ENCODE measurements around the gene DPYD.

DPYD gene

DNA sequence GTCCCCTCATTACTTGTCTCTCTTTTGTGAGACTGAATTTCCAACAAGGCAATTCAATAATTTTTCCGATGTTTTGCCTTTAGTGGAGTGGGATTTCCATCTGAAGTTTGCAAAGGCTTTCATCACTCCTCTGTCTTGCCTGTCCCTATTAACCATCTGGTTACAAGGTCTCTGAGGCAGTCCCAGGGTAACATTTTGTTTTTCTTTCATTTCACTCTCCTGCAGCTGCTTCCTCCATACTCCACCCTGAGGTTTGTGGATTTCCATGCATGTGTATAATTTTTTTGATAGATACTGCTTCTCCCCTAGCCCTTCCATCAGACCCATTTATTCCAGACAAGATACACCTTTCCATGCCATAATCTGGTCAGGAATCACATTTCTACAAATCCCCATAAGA lies 832.4 kb downstream of the DPYD start:
- DNase-seq (ENCODE audit: low read depth) = no peak

DNA sequence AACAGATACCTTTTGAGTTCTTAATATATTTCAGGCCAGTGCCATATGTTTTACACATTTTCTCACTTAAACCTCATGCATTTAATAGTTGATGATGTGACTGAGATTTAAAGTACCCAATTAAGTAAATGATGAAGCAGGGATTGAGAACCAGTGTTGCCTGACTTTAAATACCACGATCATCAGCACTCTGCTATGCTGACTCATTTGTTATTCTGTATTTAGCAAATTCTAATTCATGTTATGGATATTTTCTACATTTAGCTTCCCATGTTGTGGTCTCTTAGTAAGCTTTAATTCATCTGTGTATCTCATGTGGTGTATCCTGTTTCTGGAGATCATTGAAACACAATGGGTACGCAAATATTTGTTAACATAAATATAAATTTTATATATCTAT lies 836.3 kb downstream of the DPYD start:
- DNase-seq (ENCODE audit: low read depth) = no peak

DNA sequence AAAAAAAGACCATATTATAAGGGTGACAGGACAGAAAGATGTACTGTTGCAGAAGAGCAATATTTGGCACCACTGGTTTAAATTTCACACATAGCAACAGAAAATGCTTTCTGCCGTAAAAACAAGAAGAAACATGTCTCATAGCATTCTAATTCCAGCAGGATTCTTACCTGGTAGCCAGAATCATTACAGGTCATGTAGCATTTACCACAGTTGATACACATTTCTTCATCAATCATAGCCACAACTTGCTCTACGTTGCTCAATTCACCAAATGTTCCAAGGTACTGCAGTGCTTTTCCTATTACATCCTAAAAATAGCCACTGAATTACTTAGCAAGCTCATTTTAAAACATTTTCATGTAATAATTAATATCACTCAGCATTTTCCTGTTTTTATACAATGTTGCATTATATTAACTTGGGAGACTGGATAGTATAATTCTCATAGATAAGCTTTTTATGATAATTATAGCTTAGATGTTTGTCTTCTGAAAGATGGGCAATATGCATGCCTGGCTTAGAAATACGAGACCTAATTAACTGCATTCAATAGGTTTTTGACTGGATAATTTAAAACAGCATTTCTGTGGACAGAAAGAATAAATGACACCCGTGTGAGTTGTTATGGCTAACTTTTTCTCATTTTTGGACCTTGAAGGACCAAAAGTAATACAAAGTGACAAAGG lies 838.5 kb downstream of the DPYD start:
- no peak for DNase-seq (ENCODE audit: low read depth)

DNA sequence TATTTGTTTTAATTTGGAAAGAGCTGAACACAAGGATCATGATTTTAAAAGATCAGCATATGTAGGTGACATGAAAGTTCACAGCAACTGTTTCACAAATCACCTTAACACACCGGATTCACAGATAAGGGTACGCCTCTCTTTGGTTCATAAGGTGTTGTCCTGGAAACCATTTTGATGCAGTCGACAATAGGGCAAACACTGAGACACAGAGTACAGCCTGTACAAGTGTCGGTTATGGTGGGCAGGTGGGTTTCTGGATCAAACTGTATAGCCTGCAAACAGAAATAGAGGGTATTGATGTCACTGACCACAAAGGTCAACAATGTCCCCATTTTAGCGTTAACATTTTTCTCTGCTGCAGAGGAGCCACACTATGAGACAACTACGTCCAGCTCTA lies 842.0 kb downstream of the DPYD start:
- no peak for DNase-seq (ENCODE audit: low read depth)

DNA sequence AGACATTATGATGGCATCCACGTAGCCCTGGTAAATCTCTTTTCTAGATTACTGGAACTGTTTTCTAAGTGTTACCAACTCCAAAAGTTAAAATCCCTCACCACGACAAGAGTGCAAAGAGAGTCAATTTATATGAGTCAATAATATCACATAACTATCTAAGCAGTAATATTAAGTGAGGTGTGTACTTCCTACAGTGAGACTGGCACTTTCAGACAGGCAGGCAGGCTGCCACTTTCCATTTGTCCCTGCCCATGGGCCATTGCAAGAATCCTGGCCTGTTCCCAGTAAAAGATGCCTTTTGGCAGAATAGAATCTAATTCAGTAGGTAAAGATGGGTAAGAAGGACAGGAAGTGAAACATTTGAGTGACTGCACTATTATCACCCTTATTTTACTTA lies 843.6 kb downstream of the DPYD start:
- DNase-seq (ENCODE audit: low read depth) = no peak

DNA sequence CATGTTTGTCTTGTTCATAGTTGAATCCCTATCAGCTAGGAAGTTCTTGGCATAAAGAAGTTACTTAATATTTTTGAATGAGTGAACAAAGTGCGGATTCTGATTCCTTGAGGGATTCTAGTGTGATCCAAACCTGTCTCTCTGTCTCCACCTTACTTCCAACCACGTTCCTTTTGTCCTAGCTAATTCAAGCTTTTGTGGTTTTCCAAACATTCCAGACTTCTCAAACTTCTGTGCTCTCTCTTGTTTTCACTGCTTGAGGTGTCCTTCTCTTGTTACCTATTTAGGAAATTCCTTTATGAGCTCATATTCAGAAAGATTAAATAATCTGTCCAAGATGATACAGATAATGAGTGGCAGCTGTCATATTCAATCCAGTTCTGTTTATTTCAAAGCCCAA lies 846.1 kb downstream of the DPYD start:
- DNase-seq (ENCODE audit: low read depth) = no peak

DNA sequence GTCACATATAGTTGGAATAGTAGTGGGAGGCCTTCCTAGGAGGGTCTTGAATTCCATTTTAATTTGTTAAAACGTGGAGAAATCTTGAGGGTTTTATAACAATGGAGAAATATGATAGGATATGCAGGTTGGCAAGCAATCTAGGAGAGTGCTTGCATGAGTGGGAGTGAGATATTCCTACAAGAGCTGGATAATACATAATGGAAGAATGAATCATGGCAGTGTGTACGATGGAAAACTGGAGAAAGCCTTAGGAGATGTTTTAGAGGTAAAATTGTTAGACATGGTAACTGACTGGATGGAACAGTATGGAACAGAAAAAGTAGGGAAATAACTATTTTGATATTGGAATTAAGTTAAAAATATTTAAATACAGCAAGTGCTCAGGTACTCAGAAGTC lies 846.9 kb downstream of the DPYD start:
- no peak for DNase-seq (ENCODE audit: low read depth)

DNA sequence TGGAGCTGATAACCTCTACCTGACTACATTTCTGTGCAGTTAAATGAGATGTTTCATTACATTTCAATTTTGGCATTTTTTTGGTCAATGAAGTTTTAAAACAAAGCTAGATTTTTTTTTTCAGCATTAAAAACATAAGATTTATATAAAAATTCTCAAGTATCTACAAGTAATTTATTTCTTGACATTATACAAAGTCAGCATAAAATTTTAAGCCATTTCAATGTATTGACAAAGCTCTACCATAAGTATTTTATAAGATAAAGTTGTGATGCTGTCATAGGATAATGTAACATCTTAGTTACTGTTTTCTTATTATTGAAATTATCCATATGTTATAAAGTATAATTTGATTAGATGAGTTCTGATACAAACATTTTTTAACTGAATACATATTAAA lies 847.7 kb downstream of the DPYD start:
- no peak for DNase-seq (ENCODE audit: low read depth)

DNA sequence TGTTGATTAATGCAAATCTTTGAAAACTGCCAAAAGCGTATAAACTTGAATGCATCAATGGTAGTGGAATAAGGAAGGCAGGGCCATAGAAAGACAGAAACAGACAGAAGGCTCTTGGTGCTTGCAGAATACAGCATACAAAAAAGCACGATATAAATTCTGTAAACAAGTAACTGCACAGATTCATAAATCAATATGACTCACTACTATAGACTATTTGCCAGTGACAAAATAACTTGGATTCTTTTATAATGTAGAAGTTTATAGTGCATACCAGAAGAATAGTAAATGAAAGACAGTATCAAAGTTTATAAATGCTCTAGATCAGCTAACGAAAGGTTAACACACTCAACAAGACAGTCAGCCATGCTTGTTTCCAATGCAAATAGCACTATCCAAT lies 849.7 kb downstream of the DPYD start:
- no peak for DNase-seq (ENCODE audit: low read depth)

DNA sequence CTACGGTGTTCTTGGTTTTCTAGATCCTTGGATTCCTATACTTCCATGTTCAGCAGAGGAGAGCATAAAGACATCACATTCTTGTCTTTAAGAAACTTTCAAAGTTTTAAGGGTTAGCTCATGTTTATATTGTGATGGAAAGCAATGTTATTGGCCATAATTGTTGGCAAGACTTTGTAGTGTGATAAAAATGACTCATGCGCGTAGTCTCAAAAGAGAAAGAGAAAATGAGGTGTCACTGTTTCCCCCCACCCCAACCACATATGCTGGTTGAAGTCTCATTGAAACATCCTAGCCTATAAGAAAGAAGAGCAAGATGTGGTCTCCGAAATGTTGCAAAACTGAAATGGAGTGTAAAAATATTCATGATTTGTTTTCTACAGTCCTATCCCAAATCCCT lies 850.5 kb downstream of the DPYD start:
- DNase-seq (ENCODE audit: low read depth) = no peak

DNA sequence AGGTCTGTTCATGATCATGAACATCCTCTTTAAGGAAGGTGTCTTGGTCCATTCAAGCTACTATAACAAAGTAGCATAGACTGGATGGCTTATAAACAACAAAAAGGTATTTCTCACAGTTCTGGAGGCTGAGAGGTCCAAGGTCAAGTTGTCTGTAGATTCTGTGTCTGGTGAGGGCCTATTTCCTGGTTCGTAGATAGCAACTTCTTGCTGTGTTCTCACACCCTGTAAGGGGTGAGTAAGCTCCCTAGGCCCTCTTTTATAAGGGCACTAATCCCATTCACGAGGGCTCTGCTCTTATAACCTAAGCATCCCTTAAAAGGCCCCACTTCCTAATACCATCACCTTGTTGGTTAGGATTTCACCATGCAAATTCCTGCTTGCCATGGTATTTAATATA lies 851.5 kb downstream of the DPYD start:
- no peak for DNase-seq (ENCODE audit: low read depth)

DNA sequence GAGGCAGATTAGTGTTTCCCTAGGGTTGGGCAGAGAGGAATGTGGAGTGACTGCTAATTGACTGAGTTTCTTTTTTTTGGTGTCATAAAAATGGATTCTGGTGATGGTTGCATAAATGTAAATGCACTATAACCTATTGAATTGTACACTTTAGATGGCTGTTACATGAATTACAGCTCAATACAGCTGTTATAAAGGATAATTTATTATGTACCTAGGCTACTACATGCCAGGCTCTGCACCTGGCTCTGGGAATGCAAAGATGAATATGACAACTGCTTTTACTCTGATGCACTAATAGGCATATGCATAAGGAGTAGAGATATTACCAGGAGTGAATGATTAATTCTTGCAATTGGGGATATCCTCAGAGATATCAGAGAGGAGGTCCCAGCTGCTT lies 854.0 kb downstream of the DPYD start:
- no peak for DNase-seq (ENCODE audit: low read depth)

DNA sequence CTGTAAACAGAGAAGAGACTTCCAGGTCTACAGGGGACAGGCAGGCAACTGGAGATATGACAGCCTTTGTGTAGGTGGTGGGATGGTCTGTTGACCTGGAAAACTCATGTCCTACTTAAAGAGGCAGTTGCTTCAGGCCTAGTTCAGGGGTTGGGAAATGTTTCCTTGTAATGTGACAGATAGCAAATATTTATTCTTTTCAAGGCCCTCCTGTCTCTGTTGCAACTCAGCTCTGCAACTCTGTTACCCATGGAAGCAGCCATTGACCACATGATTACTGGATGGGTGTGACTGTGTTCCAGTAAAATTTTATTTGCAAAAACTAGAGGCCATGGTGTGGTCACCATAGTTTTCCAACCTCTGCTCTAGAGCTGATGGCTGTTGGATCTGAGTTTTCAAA lies 857.3 kb downstream of the DPYD start:
- DNase-seq (ENCODE audit: low read depth) = no peak

DNA sequence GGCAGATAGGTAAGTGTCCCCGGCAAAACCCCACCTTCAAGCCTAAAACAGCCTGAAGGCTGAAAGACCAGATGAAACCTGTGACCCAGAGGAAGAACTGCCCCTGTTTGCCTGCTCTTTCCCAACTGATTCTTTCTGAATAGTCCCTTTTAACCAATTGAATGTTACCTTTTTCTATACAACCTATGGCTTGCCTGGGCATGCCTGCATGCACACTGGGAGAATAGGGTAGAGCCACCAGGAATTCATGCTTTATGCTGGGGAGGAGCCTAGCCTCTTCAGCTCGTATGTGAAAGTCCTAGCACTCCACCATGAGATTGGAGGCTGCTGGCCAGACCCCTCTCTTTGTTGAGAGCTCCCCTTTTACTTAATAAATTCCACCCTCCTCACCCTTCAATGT lies 859.2 kb downstream of the DPYD start:
- DNase-seq (ENCODE audit: low read depth) = no peak

DNA sequence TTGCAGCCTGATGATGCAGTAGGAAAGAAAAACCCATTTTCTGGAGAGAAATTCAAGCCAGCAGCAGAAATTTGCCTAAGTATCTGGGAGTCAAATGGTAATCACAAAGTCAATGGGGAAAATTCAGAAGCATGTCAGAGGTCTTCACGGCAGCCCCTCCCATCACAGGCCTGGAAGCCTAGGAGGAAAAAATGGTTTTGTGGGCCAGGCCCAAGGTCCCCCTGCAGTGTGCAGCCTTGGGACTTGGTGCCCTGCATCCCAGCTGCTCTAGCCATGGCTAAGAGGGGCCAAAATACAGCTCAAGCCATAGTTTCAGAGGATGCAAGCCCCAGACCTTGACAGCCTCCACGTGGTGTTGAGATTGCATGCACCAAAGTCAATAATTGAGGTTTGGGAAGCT lies 864.4 kb downstream of the DPYD start:
- DNase-seq (ENCODE audit: low read depth) = no peak

DNA sequence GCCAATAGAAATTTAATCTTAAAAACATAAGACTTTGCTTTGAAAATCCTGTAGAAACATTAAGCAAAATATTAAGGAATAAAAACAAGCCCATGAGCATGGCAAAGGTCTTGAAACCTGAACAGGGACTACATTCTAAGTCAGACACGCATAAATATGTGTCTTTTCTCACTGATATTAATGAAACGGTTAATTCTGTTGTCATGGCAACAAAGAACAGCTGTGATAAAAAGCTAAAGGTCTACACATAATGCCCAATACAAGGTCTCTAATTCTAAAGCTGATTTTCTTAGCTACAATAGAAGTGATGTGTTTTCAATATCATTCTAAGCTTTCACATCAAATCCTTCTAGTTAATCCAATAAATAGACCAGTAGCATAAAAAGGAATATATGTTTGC lies 867.6 kb downstream of the DPYD start:
- DNase-seq (ENCODE audit: low read depth) = no peak

DNA sequence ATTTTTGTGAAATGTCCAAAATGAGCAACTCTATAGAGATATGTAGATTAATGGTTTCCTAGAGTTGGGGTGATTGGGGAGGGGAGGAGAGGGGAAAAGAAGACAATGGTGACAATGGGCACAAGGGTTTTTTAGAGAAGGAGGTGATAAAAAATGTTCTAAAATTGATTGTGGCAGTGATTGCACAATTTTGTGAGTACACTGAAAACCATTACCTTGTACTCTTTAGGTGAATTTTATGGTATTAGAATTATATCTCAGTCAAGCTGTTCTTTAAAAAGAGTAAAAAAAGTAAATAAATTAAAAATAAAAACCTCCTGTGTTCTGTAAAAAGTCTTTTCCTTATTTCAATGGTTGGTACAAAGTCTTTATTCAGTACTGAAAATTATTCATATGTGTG lies 869.0 kb downstream of the DPYD start:
- no peak for DNase-seq (ENCODE audit: low read depth)

DNA sequence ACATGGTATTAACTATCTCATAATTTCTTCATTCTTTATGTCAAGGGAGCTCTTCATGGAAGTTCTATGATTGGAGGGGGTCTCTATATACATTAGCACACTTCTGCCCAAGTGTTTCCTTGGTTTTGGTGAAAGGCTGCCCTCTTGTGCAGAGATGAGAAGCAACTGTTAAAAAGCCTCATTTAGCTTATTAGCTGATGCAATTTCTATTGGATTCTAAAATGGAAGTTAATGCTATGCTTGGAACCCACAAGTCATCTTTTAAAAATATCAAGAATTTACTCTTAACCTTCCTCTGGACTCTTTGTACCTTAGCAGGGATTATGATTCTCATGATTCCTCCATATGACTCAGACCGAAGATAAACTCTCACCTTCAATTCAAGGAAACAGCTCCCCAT lies 870.3 kb downstream of the DPYD start:
- DNase-seq (ENCODE audit: low read depth) = no peak

DNA sequence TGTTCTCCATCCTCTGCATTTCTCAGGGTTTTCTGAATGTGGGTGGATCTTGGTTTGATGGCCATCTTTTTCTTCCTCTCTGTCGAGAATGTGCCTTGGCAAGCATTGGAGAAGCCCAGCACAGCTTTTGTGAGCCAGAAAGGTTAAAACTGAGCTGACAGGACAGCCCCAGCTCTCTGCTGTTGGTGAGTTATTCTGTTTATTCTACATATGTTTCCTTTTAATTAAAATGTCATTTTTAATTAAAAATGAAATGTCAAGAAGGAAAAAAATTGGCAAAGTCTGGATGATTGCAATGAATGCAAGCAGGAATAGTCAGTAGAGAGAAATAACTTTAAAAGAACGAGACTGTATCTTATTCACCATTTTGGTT lies 873.4 kb downstream of the DPYD start:
- no peak for DNase-seq (ENCODE audit: low read depth)

DNA sequence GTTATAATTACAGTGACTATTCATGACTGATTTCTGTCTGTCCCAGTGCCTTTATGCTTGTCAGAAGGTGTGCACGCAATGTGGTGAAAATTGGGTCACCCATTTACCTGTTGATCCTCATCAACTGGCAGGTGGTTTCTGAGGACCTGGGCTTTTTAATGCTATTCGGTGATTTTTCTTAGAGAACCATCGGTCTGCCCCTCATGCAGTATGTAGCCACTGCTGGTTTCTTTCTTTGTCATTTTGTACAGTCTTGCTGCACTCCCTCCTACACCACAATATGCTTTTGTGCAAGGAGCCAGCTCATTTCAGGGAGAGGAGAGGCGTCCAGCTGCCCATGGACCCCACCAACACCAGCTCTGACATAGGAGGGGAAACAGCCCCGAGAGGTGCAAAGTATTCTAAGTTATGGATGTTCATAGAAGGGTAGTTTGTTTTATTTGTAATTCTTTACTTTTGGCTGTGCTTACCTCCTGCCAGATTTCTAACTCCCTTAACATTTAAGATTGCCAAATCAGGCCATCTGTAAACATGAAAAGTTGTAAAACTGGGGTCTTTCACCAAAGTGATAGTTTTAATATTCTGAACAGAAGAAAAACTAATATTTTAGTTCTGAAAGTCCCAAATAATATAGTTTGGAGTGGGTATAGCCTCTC lies 873.9 kb downstream of the DPYD start:
- DNase-seq (ENCODE audit: low read depth) = no peak

DNA sequence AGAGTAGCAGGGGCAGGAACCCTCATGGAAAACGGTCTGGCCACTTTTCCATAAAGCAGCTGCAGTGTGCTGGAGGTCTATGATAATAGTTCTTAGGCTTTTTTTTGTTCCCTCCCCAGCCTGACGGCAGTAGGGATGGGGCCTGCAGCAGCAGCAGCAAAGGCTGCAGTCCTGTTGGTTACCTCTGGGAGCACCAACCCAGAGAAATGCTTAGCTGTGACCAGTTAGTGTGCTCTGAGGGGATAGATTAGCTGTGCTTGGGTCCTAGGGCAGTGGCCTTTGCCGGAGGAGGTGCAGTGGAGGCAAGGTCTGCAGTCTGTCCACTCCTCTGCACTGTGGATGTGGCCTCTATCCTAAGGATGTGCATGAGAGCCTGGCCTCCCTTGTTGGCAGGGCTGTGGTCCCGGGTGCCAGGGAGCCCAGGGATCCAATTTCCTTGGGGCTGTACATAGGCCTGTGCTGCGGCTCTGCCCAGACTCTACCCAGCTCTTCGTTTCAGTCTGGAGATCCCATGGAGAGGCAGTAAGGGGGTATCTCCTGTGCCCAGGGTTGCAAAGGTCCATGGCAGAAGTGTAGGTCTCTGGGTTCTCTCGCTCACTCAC lies 876.6 kb downstream of the DPYD start:
- DNase-seq (ENCODE audit: low read depth) = no peak

DNA sequence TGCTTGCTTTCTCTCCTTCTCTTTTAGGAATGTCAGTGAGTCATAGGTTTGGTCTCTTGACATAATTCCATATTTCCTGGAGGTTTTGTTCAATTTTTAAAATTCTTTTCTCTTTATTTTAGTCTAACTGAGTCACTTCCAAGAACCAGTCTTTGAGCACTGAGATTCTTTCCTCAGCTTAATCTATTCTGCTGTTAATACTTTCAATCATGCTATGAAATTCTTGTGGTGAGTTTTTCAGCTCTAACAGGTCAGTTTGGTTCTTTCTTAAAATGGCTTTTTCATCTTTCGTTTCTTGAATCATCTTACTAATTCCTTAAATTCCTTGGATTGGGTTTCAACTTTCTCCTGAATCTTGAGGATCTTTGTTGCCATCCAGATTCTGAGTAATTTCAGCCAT lies 878.3 kb downstream of the DPYD start:
- DNase-seq (ENCODE audit: low read depth) = no peak

DNA sequence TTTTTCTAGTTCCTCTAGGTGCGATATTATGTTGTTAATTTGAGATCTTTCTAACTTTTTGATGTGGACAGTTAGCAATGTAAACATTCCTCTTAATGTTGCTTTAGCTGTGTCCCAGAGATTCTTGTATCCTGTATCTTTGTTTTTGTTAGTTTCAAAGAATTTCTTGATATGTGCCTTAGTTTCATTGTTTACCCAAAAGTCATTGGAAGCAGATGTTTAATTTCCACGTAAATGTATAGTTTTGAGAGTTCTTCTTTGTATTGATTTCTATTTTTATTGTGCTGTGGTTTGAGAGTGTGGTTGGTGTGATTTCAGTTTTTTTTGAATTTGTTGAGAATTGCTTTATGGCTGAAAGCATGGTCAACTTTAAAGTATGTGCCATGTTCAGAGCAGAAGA lies 879.8 kb downstream of the DPYD start:
- DNase-seq (ENCODE audit: low read depth) = no peak

DNA sequence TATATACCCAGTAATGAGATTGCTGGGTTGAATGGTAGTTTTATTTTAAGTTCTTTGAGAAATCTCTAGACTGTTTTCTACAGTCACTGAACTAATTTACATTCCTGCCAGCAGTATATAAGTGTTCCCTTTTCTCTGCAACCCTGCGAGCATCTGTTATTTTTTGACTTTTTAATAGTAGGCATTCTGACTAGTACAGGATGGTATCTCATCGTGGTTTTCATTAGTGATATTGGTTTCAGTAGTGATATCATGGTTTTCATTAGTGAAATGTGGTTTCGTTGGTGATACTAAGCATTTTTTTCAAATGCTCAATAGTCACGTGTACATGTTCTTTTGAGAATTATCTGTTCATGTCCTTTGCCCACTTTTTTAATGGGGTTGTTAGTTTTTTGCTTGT lies 882.4 kb downstream of the DPYD start:
- DNase-seq (ENCODE audit: low read depth) = no peak
